Ovary (tissue), 3 donors: ENCODE results near the gene MYMK.

ENCODE experiments used
- CTCF ChIP-seq, 3 donors: fragments of 450-650 bp in 2 of 3; fragments of 200-600 bp in 1 of 3; IDR thresholded peaks; one replicate each; pipeline versions ENCODE4 v1.5.1 to v1.8.0; 2016 to 2022; ENCODE audit warnings: antibody characterized with exemption in 3 of 3, mild to moderate bottlenecking in 1 of 3
- POLR2A ChIP-seq: fragments of 450-650 bp; IDR thresholded peaks from one replicate; pipeline ENCODE4 v1.6.1; 2017; ENCODE audit warnings: antibody characterized with exemption, mild to moderate bottlenecking, moderate library complexity
- donor health status: DM: no; HTN: no; CAD: no.

- TF ChIP-seq CTCF (IDR thresholded peaks at IDR 0.05) (no peak), POLR2A (no peak)
These were observed 12.2 kb downstream of the MYMK start for GRCh38 chr9:133512253-133513213.
